MM.1S (cell line): ENCODE measurements around the gene TMEM132D.
A peak's percentile ranks its signal among the peaks of the same experiment; 100 is the strongest.

Source experiments
- DNase-seq: peaks from one replicate; pipeline ENCODE4 v3.0.0-alpha.2; 2015
- H2AFZ ChIP-seq: fragments of 300-600 bp; sonication (generic); 2 replicates; pipeline ENCODE4 v1.6.0; 2016; ENCODE audit warnings: antibody characterized with exemption, low read length
- H3F3A ChIP-seq: fragments of 300-600 bp; sonication (generic); 2 replicates; pipeline ENCODE4 v1.6.1; 2016; ENCODE audit warnings: mild to moderate bottlenecking, antibody characterized with exemption, low read length, moderate library complexity, mixed read lengths; ENCODE audit not compliant: insufficient read depth
- H3K27ac ChIP-seq: fragments of 300-600 bp; sonication (generic); 2 replicates; pipeline ENCODE4 v1.5.1; 2016; ENCODE audit warnings: mild to moderate bottlenecking, low read length
- H3K27me3 ChIP-seq: fragments of 300-600 bp; sonication (generic); replicated peaks from 2 replicates; pipeline ENCODE4 v1.6.0; 2016; ENCODE audit warnings: low read length; ENCODE audit not compliant: insufficient read depth
- H3K36me3 ChIP-seq: fragments of 300-600 bp; sonication (generic); replicated peaks from 2 replicates; pipeline ENCODE4 v1.6.1; 2016; ENCODE audit warnings: mild to moderate bottlenecking, low read length, mixed read lengths; ENCODE audit not compliant: insufficient read depth
- H3K4me1 ChIP-seq: fragments of 300-600 bp; sonication (generic); 2 replicates; pipeline ENCODE4 v1.6.1; 2016; ENCODE audit warnings: low read length, mixed read lengths
- H3K4me2 ChIP-seq: fragments of 300-600 bp; sonication (generic); 2 replicates; pipeline ENCODE4 v1.6.0; 2016; ENCODE audit warnings: low read depth, low read length
- H3K4me3 ChIP-seq: fragments of 300-600 bp; sonication (generic); 2 replicates; pipeline ENCODE4 v1.5.1; 2016; ENCODE audit warnings: low read length, mixed read lengths
- H3K79me2 ChIP-seq: fragments of 300-600 bp; sonication (generic); 2 replicates; pipeline ENCODE4 v1.6.1; 2016; ENCODE audit warnings: mixed run types, low read length, mixed read lengths
- H3K9ac ChIP-seq: fragments of 300-600 bp; sonication (generic); 2 replicates; pipeline ENCODE4 v1.6.1; 2016; ENCODE audit warnings: low read length, mixed read lengths
- H3K9me2 ChIP-seq: fragments of 300-600 bp; sonication (generic); replicated peaks from 2 replicates; pipeline ENCODE4 v1.6.1; 2016; ENCODE audit warnings: mild to moderate bottlenecking, low read length, mixed read lengths; ENCODE audit not compliant: insufficient read depth
- H3K9me3 ChIP-seq: fragments of 300-600 bp; sonication (generic); replicated peaks from 2 replicates; pipeline ENCODE4 v1.6.1; 2016; ENCODE audit warnings: mild to moderate bottlenecking, low read length, mixed read lengths; ENCODE audit not compliant: insufficient read depth
- H4K20me1 ChIP-seq: fragments of 300-600 bp; sonication (generic); 2 replicates; pipeline ENCODE4 v1.6.1; 2016; ENCODE audit warnings: mild to moderate bottlenecking, low read length, moderate library complexity, mixed read lengths; ENCODE audit not compliant: insufficient read depth
- EZH2 ChIP-seq: fragments of 300-600 bp; sonication (generic); optimal IDR thresholded peaks from 2 replicates; pipeline ENCODE3; 2017; ENCODE audit warnings: low read depth, mild to moderate bottlenecking, antibody characterized with exemption, low read length, mixed read lengths
- EZH2phosphoT487 ChIP-seq: fragments of 300-600 bp; sonication (generic); IDR thresholded peaks from 2 replicates; pipeline ENCODE4 v1.6.1; 2018; ENCODE audit warnings: antibody characterized with exemption, low read length
- TF ChIP-seq, protein P1 (sequence below): fragments of 300-600 bp; sonication (generic); IDR thresholded peaks from 2 replicates; pipeline ENCODE4 v1.5.1; 2016; ENCODE audit warnings: antibody characterized with exemption, low read length, mixed read lengths

The TMEM132D gene

GRCh38 chr12:129566800-129567199 is 337.0 kb downstream of the TMEM132D start:
- H3K79me2 ChIP-seq = no peaks in the 10 kb centered on the region
- no peaks in the 10 kb centered on the region for H3K36me3 ChIP-seq
- no peak overlapping the region for H3K4me3 ChIP-seq
- TF ChIP-seq EZH2 (no peak), EZH2phosphoT487 (no peak)
- TF ChIP-seq, protein P1, sequence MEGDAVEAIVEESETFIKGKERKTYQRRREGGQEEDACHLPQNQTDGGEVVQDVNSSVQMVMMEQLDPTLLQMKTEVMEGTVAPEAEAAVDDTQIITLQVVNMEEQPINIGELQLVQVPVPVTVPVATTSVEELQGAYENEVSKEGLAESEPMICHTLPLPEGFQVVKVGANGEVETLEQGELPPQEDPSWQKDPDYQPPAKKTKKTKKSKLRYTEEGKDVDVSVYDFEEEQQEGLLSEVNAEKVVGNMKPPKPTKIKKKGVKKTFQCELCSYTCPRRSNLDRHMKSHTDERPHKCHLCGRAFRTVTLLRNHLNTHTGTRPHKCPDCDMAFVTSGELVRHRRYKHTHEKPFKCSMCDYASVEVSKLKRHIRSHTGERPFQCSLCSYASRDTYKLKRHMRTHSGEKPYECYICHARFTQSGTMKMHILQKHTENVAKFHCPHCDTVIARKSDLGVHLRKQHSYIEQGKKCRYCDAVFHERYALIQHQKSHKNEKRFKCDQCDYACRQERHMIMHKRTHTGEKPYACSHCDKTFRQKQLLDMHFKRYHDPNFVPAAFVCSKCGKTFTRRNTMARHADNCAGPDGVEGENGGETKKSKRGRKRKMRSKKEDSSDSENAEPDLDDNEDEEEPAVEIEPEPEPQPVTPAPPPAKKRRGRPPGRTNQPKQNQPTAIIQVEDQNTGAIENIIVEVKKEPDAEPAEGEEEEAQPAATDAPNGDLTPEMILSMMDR = no peak
- H3K9me3 ChIP-seq = no peaks in the 10 kb centered on the region
- H3K27me3 ChIP-seq = no peaks in the 10 kb centered on the region
- no peak overlapping the region for H2AFZ ChIP-seq
- no peak overlapping the region for H3K9ac ChIP-seq
- no peak overlapping the region for H3K27ac ChIP-seq
- no peak overlapping the region for H3K4me2 ChIP-seq
- no peak for DNase-seq
- H3K9me2 ChIP-seq = no peaks in the 10 kb centered on the region
- 0 out of 2 replicates have a peak, but pooled peaks cover 5% of the 10 kb centered on the region for H3F3A ChIP-seq
- H4K20me1 ChIP-seq = no peaks in the 10 kb centered on the region
- H3K4me1 ChIP-seq = peaks cover 14% of the 10 kb centered on the region

DNA sequence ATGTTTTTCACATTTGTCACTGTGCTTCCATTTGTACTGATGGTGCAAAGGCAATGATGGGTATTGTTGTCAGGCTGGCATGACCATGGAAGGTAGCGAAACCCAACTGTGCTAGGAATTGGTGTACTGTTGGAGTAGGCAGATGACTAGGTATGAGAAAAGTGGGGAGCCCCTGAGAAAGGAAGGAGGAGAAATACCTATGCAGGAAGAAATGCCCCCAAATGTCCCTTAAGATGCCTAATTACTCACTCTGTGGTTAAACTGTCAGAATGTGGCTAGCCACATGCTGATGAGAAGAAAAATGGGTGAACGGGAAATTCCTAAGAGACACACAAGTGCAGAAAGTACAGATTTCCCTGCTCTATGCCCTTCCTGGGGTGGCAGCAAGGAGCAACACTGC is 339.1 kb downstream of the TMEM132D start:
- 0 out of 2 replicates have a peak, but pooled peaks cover 5% of the 10 kb centered on the region for H3F3A ChIP-seq
- peak overlapping the region; percentile 35 for H3K4me2 ChIP-seq
- no peaks in the 10 kb centered on the region for H3K36me3 ChIP-seq
- no peaks in the 10 kb centered on the region for H4K20me1 ChIP-seq
- peaks cover 17% of the 10 kb centered on the region for H3K4me1 ChIP-seq
- H3K9me2 ChIP-seq = no peaks in the 10 kb centered on the region
- no peaks in the 10 kb centered on the region for H3K79me2 ChIP-seq
- no peaks in the 10 kb centered on the region for H3K27me3 ChIP-seq
- H3K27ac ChIP-seq = peak overlapping the region; percentile 59; the same call in 1 of the 2 replicates
- H3K9me3 ChIP-seq = no peaks in the 10 kb centered on the region
- TF ChIP-seq, protein P1 = no peak
- TF ChIP-seq EZH2 (no peak), EZH2phosphoT487 (no peak)
- DNase-seq = peak; percentile 49
- H2AFZ ChIP-seq = no peak overlapping the region
- H3K9ac ChIP-seq = no peak overlapping the region
- 0 out of 2 replicates have a peak overlapping the region, but pooled peaks have one; percentile 20 for H3K4me3 ChIP-seq

DNA sequence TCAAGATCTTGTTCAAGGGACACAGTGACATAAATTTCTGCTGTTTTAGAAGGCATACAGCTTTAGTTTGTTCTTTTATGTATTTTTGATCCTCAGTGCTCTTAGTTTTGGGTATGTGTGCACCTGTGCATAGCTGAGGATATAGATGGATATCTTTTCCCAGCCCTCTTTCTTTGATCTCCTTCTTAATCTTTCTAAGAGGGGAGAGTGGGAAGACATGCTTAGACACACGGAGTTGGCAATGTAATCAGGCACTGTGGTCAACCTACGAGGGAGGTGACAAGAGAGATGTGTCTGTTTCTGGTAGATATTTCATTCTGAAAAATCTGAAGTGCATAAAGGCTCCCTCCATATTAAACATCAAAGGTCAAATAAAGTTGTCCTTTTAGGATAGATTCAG is 340.6 kb downstream of the TMEM132D start:
- Histone ChIP-seq H3F3A (0 out of 2 replicates have a peak, but pooled peaks cover 5% of the 10 kb centered on the region), H3K79me2 (no peaks in the 10 kb centered on the region), H3K4me1 (peaks cover 17% of the 10 kb centered on the region), H4K20me1 (no peaks in the 10 kb centered on the region), H2AFZ (no peak overlapping the region), H3K9me3 (no peaks in the 10 kb centered on the region), H3K9ac (no peak overlapping the region), H3K27me3 (no peaks in the 10 kb centered on the region), H3K36me3 (no peaks in the 10 kb centered on the region), H3K27ac (no peak overlapping the region), H3K9me2 (no peaks in the 10 kb centered on the region), H3K4me2 (no peak overlapping the region), H3K4me3 (no peak overlapping the region)
- TF ChIP-seq, protein P1 = no peak
- TF ChIP-seq EZH2 (no peak), EZH2phosphoT487 (no peak)
- DNase-seq = no peak
